Liver (tissue), 3 donors: ENCODE measurements around the gene SEMA7A.

Source experiments
- EGR1 ChIP-seq, 2 donors: IDR thresholded peaks; 2 replicates each; pipeline ENCODE4 v1.6.1; 2016 to 2018; ENCODE audit warnings: antibody characterized with exemption in 2 of 2, low read depth in 2 of 2
- GABPA ChIP-seq, 2 donors: IDR thresholded peaks in 1 of 2; conservative IDR thresholded peaks in 1 of 2; 2 replicates each; pipeline ENCODE4 v1.6.1; 2016; ENCODE audit warnings: antibody characterized with exemption in 2 of 2, mild to moderate bottlenecking in 1 of 2, moderate library complexity in 1 of 2
- HNF4A ChIP-seq, 2 donors: conservative IDR thresholded peaks; 2 replicates each; pipeline ENCODE4 v1.6.1; 2016; ENCODE audit warnings: antibody characterized with exemption in 2 of 2, mild to moderate bottlenecking in 2 of 2
- RAD21 ChIP-seq, 2 donors: IDR thresholded peaks; 2 replicates each; pipeline ENCODE4 v1.6.1; 2016; ENCODE audit warnings: antibody characterized with exemption in 2 of 2, mild to moderate bottlenecking in 2 of 2
- RXRA ChIP-seq, 2 donors: IDR thresholded peaks; 2 replicates each; pipeline ENCODE4 v1.6.1; 2017 to 2018; ENCODE audit warnings: antibody characterized with exemption in 2 of 2, mild to moderate bottlenecking in 1 of 2
- TAF1 ChIP-seq: conservative IDR thresholded peaks from 2 replicates; pipeline ENCODE4 v1.6.1; 2016; ENCODE audit warnings: antibody characterized with exemption, mild to moderate bottlenecking
- YY1 ChIP-seq: IDR thresholded peaks from 2 replicates; pipeline ENCODE4 v1.6.1; 2016; ENCODE audit warnings: antibody characterized with exemption, mild to moderate bottlenecking
- TF ChIP-seq, protein P1 (sequence below): fragments of 150-350 bp; IDR thresholded peaks from 2 replicates; pipeline ENCODE4 v1.5.1; 2017; ENCODE audit warnings: improper control_type of control experiment, low read depth, low read length; ENCODE audit not compliant: missing input control
- TF ChIP-seq, protein P2 (sequence below): IDR thresholded peaks from 2 replicates; pipeline ENCODE4 v1.6.1; 2016; ENCODE audit warnings: antibody characterized with exemption
- TF ChIP-seq, protein P3 (sequence below): IDR thresholded peaks from 2 replicates; pipeline ENCODE4 v1.6.1; 2016; ENCODE audit warnings: antibody characterized with exemption, mild to moderate bottlenecking
- TF ChIP-seq, protein P4 (sequence below): IDR thresholded peaks from 2 replicates; pipeline ENCODE4 v1.6.1; 2016; ENCODE audit warnings: antibody characterized with exemption
- donor health status: healthy.
- donor health status: healthy.

DNA sequence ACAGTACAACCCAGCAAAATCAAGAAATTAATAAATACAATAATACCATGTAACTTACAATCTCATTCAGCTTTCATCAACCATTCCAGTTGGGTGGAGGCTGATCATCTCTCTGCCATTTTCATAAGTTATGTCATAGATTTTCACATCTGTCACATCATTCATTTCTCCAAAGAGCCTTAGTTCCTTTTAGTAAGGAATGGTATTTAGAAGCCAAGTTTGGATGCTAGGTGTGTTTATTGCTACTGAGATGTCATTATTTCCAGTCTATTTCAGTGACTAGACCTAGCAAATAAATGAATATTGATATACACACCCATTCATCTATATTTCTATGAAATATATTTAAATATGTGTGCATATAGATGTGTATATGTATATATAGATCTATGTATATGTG lies 29.9 kb upstream of the SEMA7A start:
- TF ChIP-seq, protein P1, sequence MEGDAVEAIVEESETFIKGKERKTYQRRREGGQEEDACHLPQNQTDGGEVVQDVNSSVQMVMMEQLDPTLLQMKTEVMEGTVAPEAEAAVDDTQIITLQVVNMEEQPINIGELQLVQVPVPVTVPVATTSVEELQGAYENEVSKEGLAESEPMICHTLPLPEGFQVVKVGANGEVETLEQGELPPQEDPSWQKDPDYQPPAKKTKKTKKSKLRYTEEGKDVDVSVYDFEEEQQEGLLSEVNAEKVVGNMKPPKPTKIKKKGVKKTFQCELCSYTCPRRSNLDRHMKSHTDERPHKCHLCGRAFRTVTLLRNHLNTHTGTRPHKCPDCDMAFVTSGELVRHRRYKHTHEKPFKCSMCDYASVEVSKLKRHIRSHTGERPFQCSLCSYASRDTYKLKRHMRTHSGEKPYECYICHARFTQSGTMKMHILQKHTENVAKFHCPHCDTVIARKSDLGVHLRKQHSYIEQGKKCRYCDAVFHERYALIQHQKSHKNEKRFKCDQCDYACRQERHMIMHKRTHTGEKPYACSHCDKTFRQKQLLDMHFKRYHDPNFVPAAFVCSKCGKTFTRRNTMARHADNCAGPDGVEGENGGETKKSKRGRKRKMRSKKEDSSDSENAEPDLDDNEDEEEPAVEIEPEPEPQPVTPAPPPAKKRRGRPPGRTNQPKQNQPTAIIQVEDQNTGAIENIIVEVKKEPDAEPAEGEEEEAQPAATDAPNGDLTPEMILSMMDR, result no peak
- TF ChIP-seq TAF1 (no peak), YY1 (no peak), EGR1 (IDR thresholded peaks at IDR 0.05; ENCODE audit: low read depth in 2 of 2) (no peak), GABPA (IDR thresholded peaks at IDR 0.05 in 1 of 2, conservative IDR thresholded peaks at IDR 0.05 in 1 of 2) (no peak), RXRA (IDR thresholded peaks at IDR 0.05) (no peak), RAD21 (IDR thresholded peaks at IDR 0.05) (no peak), HNF4A (conservative IDR thresholded peaks at IDR 0.05) (no peak)
- TF ChIP-seq, protein P2, sequence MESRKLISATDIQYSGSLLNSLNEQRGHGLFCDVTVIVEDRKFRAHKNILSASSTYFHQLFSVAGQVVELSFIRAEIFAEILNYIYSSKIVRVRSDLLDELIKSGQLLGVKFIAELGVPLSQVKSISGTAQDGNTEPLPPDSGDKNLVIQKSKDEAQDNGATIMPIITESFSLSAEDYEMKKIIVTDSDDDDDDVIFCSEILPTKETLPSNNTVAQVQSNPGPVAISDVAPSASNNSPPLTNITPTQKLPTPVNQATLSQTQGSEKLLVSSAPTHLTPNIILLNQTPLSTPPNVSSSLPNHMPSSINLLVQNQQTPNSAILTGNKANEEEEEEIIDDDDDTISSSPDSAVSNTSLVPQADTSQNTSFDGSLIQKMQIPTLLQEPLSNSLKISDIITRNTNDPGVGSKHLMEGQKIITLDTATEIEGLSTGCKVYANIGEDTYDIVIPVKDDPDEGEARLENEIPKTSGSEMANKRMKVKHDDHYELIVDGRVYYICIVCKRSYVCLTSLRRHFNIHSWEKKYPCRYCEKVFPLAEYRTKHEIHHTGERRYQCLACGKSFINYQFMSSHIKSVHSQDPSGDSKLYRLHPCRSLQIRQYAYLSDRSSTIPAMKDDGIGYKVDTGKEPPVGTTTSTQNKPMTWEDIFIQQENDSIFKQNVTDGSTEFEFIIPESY, result no peak
- TF ChIP-seq, protein P3, sequence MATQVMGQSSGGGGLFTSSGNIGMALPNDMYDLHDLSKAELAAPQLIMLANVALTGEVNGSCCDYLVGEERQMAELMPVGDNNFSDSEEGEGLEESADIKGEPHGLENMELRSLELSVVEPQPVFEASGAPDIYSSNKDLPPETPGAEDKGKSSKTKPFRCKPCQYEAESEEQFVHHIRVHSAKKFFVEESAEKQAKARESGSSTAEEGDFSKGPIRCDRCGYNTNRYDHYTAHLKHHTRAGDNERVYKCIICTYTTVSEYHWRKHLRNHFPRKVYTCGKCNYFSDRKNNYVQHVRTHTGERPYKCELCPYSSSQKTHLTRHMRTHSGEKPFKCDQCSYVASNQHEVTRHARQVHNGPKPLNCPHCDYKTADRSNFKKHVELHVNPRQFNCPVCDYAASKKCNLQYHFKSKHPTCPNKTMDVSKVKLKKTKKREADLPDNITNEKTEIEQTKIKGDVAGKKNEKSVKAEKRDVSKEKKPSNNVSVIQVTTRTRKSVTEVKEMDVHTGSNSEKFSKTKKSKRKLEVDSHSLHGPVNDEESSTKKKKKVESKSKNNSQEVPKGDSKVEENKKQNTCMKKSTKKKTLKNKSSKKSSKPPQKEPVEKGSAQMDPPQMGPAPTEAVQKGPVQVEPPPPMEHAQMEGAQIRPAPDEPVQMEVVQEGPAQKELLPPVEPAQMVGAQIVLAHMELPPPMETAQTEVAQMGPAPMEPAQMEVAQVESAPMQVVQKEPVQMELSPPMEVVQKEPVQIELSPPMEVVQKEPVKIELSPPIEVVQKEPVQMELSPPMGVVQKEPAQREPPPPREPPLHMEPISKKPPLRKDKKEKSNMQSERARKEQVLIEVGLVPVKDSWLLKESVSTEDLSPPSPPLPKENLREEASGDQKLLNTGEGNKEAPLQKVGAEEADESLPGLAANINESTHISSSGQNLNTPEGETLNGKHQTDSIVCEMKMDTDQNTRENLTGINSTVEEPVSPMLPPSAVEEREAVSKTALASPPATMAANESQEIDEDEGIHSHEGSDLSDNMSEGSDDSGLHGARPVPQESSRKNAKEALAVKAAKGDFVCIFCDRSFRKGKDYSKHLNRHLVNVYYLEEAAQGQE, result no peak
- TF ChIP-seq, protein P4, sequence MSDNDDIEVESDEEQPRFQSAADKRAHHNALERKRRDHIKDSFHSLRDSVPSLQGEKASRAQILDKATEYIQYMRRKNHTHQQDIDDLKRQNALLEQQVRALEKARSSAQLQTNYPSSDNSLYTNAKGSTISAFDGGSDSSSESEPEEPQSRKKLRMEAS, result no peak
